ENCODE data around the gene DGLUCY.
"Not testable (repeated sequence)": the region's sequence is repeated elsewhere in the genome, so short reads cannot be mapped to it uniquely, and the experiment has no call there.

DGLUCY gene

DNA sequence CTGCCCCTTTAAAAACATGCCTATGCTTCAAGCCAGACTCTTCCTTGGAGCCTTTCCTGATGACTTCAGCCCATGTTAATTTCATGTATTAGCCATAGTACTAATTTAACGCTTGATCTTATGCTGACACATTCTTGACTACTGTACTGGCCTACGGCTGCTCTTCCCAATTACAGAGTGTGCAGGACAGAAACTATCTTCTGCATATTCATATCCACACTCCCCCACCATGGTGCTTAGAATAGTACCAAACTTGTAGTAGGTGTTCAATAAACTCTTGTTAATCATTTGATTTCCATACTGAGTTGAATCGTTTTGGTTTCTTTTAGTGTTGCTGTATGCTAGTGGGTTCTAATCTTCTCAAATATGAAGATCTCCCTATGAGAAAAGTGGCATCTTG, 21.8 kb upstream of the DGLUCY start:
- no peak overlapping the region for H3K4me3 ChIP-seq (ENCODE audit: low read depth, low read length)
- TF ChIP-seq, protein P1, sequence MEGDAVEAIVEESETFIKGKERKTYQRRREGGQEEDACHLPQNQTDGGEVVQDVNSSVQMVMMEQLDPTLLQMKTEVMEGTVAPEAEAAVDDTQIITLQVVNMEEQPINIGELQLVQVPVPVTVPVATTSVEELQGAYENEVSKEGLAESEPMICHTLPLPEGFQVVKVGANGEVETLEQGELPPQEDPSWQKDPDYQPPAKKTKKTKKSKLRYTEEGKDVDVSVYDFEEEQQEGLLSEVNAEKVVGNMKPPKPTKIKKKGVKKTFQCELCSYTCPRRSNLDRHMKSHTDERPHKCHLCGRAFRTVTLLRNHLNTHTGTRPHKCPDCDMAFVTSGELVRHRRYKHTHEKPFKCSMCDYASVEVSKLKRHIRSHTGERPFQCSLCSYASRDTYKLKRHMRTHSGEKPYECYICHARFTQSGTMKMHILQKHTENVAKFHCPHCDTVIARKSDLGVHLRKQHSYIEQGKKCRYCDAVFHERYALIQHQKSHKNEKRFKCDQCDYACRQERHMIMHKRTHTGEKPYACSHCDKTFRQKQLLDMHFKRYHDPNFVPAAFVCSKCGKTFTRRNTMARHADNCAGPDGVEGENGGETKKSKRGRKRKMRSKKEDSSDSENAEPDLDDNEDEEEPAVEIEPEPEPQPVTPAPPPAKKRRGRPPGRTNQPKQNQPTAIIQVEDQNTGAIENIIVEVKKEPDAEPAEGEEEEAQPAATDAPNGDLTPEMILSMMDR (conservative IDR thresholded peaks at IDR 0.05; ENCODE audit: low read depth, low read length) = no peak
- no peak for DNase-seq (ENCODE audit: low read depth)

- not testable (repeated sequence) for DNase-seq (ENCODE audit: low read depth); H3K4me3 ChIP-seq (ENCODE audit: low read depth, low read length)
Measured at GRCh38 chr14:91093743-91094472, 20.0 kb upstream of the DGLUCY start.

DNA sequence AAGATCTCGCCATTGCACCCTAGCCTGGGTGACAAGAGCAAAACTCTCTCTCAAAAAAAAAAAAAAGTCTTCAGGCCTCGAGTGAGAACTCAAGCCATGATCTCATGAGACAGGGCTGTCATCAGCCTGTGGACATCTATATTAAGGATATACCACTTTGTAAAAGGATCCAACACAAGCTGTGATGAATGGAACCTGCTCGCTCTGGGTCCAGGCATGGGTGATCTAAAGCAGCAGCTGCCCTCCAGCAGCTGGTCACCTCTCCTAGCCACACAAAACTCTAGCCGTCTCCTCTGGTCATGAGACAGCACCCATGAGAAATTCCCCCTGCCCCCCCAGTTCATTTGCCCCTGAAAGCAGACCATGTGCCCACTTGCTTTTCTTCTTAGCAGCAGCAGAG, 19.1 kb upstream of the DGLUCY start:
- TF ChIP-seq, protein P1 (conservative IDR thresholded peaks at IDR 0.05; ENCODE audit: low read depth, low read length) = no peak

GRCh38 chr14:91095178-91095577, 18.7 kb upstream of the DGLUCY start:
- DNase-seq (ENCODE audit: low read depth) = no peak
- TF ChIP-seq, protein P1 (conservative IDR thresholded peaks at IDR 0.05; ENCODE audit: low read depth, low read length) = no peak
- no peak overlapping the region for H3K4me3 ChIP-seq (ENCODE audit: low read depth, low read length)

More for the DNA sequence above, 19.1 kb upstream of the DGLUCY start:
- DNase-seq (ENCODE audit: low read depth) = no peak
- H3K4me3 ChIP-seq (ENCODE audit: low read depth, low read length) = no peak overlapping the region

GRCh38 chr14:91097657-91098056, 16.2 kb upstream of the DGLUCY start:
- not testable (repeated sequence) for DNase-seq (ENCODE audit: low read depth); H3K4me3 ChIP-seq (ENCODE audit: low read depth, low read length)

DNA sequence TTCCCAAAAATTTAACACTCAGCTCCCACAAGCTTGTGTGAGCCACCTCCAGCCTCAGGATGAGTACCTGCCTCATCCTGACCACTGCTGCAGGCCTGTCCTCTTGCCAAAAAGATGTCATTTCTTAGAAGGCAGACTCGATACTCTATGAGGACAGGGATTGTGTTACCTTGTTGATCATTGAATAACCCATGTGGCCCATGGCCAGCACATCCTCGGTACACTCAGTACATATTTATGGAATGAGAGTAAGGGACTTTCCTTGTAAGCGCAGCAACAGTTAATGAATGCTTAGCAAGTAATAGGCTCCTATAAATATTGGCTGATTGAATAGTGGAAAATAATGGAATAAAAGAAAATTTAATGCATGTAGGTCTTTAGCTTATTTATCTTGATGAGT, 15.3 kb upstream of the DGLUCY start:
- TF ChIP-seq, protein P1 (conservative IDR thresholded peaks at IDR 0.05; ENCODE audit: low read depth, low read length) = no peak
- no peak for DNase-seq (ENCODE audit: low read depth)
- no peak overlapping the region for H3K4me3 ChIP-seq (ENCODE audit: low read depth, low read length)

DNA sequence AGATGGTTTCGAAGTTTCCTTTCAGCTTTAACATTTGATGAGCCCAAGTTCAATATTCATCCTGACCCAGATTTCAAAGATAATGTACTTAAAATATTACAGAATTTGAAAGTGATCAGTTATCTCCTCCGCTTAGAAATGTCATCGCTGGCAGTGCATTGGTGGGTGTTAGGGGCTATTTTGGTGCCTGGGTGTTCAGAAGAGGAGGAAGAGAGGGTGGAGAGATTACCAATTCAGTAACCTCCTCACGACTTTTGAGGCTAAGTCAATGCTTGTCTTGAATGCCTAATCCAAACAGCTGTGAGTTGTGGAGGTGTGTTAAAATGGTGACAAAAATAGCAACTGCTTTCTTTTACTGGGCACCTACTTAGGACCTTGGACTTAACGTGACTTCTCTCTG, 13.8 kb upstream of the DGLUCY start:
- H3K4me3 ChIP-seq (ENCODE audit: low read depth, low read length) = no peak overlapping the region
- TF ChIP-seq, protein P1 (conservative IDR thresholded peaks at IDR 0.05; ENCODE audit: low read depth, low read length) = no peak
- no peak for DNase-seq (ENCODE audit: low read depth)

GRCh38 chr14:91103116-91103515, 10.8 kb upstream of the DGLUCY start:
- no peak for DNase-seq (ENCODE audit: low read depth)
- no peak overlapping the region for H3K4me3 ChIP-seq (ENCODE audit: low read depth, low read length)
- TF ChIP-seq, protein P1 (conservative IDR thresholded peaks at IDR 0.05; ENCODE audit: low read depth, low read length) = no peak
